ENCODE results near the gene BLOC1S5.

DNA sequence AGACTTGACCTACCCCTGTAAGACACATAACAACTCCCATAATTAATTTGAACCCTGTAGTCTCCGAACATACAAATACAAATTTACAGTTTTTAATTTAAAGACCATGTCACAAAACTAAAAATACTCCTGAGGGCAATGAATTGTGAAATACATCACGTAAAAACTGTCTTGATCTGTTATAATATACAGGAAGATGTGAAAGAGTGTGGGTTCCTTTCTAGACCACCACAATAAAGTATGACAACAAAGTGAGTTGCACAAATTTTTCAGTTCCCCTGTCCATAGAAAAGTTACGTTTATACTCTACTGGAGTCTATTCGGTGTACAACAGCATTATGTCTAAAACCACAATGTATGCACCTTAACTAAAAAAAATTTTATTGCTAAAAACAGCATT is 11.0 kb upstream of the BLOC1S5 start:
- TF ChIP-seq, protein P1, sequence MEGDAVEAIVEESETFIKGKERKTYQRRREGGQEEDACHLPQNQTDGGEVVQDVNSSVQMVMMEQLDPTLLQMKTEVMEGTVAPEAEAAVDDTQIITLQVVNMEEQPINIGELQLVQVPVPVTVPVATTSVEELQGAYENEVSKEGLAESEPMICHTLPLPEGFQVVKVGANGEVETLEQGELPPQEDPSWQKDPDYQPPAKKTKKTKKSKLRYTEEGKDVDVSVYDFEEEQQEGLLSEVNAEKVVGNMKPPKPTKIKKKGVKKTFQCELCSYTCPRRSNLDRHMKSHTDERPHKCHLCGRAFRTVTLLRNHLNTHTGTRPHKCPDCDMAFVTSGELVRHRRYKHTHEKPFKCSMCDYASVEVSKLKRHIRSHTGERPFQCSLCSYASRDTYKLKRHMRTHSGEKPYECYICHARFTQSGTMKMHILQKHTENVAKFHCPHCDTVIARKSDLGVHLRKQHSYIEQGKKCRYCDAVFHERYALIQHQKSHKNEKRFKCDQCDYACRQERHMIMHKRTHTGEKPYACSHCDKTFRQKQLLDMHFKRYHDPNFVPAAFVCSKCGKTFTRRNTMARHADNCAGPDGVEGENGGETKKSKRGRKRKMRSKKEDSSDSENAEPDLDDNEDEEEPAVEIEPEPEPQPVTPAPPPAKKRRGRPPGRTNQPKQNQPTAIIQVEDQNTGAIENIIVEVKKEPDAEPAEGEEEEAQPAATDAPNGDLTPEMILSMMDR (IDR thresholded peaks at IDR 0.05; ENCODE audit: extremely low read depth in 1 of 2, insufficient read depth in 1 of 2, low read depth in 1 of 2, low read length in 2 of 2) = no peak
- TF ChIP-seq EZH2 (IDR thresholded peaks at IDR 0.05; ENCODE audit: borderline replicate concordance, low read depth, low read length, severe bottlenecking) (no peak), POLR2AphosphoS5 (IDR thresholded peaks at IDR 0.05; ENCODE audit: insufficient read depth, low read depth, low read length) (no peak), POLR2A (IDR thresholded peaks at IDR 0.05; ENCODE audit: low read depth, low read length) (no peak), MYC (IDR thresholded peaks at IDR 0.05; ENCODE audit: low read depth, low read length) (no peak), MAX (IDR thresholded peaks at IDR 0.05; ENCODE audit: insufficient read depth, insufficient read length) (no peak), FOS (IDR thresholded peaks at IDR 0.05; ENCODE audit: borderline replicate concordance, insufficient read depth, low read length) (no peak), GATA2 (IDR thresholded peaks at IDR 0.05; ENCODE audit: insufficient read depth, insufficient read length, low read depth, low read length) (no peak), JUN (IDR thresholded peaks at IDR 0.05; ENCODE audit: borderline replicate concordance, insufficient read depth, insufficient read length, low read depth) (no peak)

Data from endothelial cell of umbilical vein (primary cell).